Osteoblast (primary cell): ENCODE measurements around the gene IRF6. TPM values are rescaled to one million over a fixed set of nuclear protein-coding genes. Genes with fewer than 3 reads are reported as not detected.

Experiments
- DNase-seq: peaks from one replicate; pipeline ENCODE4 v3.0.0; 2011; ENCODE audit warnings: low spot score, mixed read lengths; ENCODE audit not compliant: insufficient read length; ENCODE audit errors: missing footprints
- H2AFZ ChIP-seq: 2 replicates; pipeline ENCODE4 v1.6.0; 2011; ENCODE audit warnings: mild to moderate bottlenecking, low read length
- H3K27ac ChIP-seq: 2 replicates; pipeline ENCODE4 v1.5.1; 2011; ENCODE audit warnings: mild to moderate bottlenecking, low read depth, low read length, moderate library complexity
- H3K27me3 ChIP-seq: 2 replicates; pipeline ENCODE4 v1.6.0; 2012; ENCODE audit warnings: mild to moderate bottlenecking, control low read depth, inconsistent platforms, low read length, moderate library complexity; ENCODE audit not compliant: insufficient read depth
- H3K36me3 ChIP-seq: 2 replicates; pipeline ENCODE4 v1.5.1; 2011; ENCODE audit warnings: mild to moderate bottlenecking, low read length, control low read depth, moderate library complexity; ENCODE audit not compliant: insufficient read depth
- H3K4me1 ChIP-seq: 2 replicates; pipeline ENCODE4 v1.5.1; 2011; ENCODE audit warnings: mild to moderate bottlenecking, low read length, control low read depth, moderate library complexity; ENCODE audit not compliant: insufficient read depth
- H3K4me2 ChIP-seq: 2 replicates; pipeline ENCODE4 v1.6.0; 2011; ENCODE audit warnings: mild to moderate bottlenecking, low read length; ENCODE audit not compliant: insufficient read depth
- H3K4me3 ChIP-seq: fragments of 200-600 bp; sonication (generic); 3 replicates; pipeline ENCODE4 v1.5.1; 2012; ENCODE audit warnings: mild to moderate bottlenecking, low read length, inconsistent platforms; ENCODE audit not compliant: insufficient read depth
- H3K79me2 ChIP-seq: 2 replicates; pipeline ENCODE4 v1.6.0; 2012; ENCODE audit warnings: mild to moderate bottlenecking, low read length, control low read depth, inconsistent platforms; ENCODE audit not compliant: insufficient read depth
- H3K9me3 ChIP-seq: 2 replicates; pipeline ENCODE4 v1.5.1; 2011; ENCODE audit warnings: low read depth, low read length, control low read depth
- H4K20me1 ChIP-seq: 2 replicates; pipeline ENCODE4 v1.6.0; 2012; ENCODE audit warnings: mild to moderate bottlenecking, low read length, control low read depth; ENCODE audit not compliant: insufficient read depth
- total RNA-seq: library from RNA; depleted of rRNA; stranded (reverse); fragments of >200 nt; gene quantifications from 2 replicates; pipeline ENCODE4 v1.2.3, GENCODE V29; 2012
- TF ChIP-seq, protein P1 (sequence below): IDR thresholded peaks from 2 replicates; pipeline ENCODE4 v1.5.1; 2011; ENCODE audit warnings: mild to moderate bottlenecking, low read depth, low read length, moderate library complexity; ENCODE audit errors: extremely low read depth

The IRF6 gene
- total RNA-seq, 1 donor: 0.72 TPM

DNA sequence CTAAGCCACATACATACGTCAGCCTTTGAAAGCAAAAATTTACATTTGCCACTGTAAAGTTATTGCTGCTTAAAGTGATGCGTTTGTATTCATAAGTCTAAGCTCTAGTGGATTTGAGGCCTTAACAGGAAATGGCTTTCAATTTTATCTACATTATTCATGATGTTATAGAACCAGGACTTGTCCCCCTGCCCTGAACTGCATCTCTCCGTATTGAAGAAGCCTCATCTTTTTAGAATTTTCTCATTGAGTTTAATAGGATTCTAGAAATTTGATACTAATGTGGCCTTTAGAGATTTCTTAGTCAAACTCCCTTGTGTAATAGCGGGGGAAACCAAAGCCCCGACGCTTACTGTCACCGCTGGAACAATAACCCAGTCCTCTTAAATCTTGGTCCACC, 31.7 kb upstream of the IRF6 start:
- Histone ChIP-seq H3K27me3 (no peaks in the 10 kb centered on the region), H3K27ac (peak overlapping the region; percentile 14), H3K79me2 (peaks cover 55% of the 10 kb centered on the region), H3K4me3 (no peak overlapping the region), H3K36me3 (peaks cover 86% of the 10 kb centered on the region), H3K4me2 (no peak overlapping the region), H3K4me1 (peaks cover 48% of the 10 kb centered on the region), H4K20me1 (no peaks in the 10 kb centered on the region), H3K9me3 (no peaks in the 10 kb centered on the region), H2AFZ (no peak overlapping the region)
- no peak for DNase-seq
- TF ChIP-seq, protein P1, sequence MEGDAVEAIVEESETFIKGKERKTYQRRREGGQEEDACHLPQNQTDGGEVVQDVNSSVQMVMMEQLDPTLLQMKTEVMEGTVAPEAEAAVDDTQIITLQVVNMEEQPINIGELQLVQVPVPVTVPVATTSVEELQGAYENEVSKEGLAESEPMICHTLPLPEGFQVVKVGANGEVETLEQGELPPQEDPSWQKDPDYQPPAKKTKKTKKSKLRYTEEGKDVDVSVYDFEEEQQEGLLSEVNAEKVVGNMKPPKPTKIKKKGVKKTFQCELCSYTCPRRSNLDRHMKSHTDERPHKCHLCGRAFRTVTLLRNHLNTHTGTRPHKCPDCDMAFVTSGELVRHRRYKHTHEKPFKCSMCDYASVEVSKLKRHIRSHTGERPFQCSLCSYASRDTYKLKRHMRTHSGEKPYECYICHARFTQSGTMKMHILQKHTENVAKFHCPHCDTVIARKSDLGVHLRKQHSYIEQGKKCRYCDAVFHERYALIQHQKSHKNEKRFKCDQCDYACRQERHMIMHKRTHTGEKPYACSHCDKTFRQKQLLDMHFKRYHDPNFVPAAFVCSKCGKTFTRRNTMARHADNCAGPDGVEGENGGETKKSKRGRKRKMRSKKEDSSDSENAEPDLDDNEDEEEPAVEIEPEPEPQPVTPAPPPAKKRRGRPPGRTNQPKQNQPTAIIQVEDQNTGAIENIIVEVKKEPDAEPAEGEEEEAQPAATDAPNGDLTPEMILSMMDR: no peak

DNA sequence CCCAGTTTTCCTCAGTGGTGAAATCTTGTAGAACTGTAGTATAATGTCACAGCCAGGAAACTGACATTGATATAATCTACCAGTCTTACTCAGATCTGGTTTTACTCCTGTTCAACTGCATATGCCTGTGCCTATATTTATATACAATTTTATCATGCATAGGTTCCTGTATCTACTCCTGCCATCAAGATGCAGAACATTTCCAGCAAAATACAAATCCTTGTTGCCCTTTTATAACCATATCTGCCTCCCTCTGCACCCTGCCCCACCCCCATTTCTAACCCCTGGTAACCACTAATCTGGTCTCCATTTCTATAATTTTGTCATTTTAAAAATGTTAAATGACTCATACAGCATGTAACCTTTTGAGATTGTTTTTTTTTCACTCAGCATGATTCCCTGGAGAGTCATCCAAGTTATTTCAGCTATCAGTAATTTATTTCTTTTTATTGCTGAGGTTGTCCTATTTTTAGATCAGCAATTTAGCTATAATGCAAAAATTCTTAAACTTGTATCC, 29.9 kb upstream of the IRF6 start:
- Histone ChIP-seq H3K4me2 (peak overlapping the region; percentile 45), H2AFZ (no peak overlapping the region), H3K27me3 (no peaks in the 10 kb centered on the region), H3K79me2 (peaks cover 45% of the 10 kb centered on the region), H3K27ac (peak overlapping the region; percentile 80), H3K9me3 (no peaks in the 10 kb centered on the region), H3K36me3 (peaks cover 82% of the 10 kb centered on the region), H4K20me1 (no peaks in the 10 kb centered on the region), H3K4me1 (peaks cover 59% of the 10 kb centered on the region), H3K4me3 (no peak overlapping the region)
- no peak for DNase-seq
- TF ChIP-seq, protein P1: no peak

DNA sequence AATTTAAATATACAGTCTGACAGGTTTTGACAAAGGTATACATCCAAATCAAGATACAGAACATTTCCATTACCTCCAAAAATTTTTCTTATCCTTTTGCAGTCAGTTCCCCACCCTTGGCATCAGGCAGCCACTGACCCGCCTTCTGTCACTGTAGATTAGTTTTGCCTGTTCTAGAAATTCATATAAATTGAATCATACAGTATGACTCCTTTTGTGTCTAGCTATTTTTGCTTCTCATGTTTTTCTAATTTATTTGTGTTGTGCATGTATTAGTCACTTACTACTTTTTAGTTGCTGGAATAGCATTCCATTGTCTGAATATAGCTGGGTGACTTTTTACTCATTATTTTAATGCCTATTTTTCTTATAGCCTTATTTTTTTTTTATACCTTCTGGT, 25.7 kb upstream of the IRF6 start:
- H3K4me3 ChIP-seq: no peak overlapping the region
- H3K4me2 ChIP-seq: peak overlapping the region; percentile 8
- no peaks in the 10 kb centered on the region for H3K9me3 ChIP-seq
- peaks cover 52% of the 10 kb centered on the region for H3K36me3 ChIP-seq
- TF ChIP-seq, protein P1: no peak
- peaks cover 34% of the 10 kb centered on the region for H3K79me2 ChIP-seq
- H4K20me1 ChIP-seq: no peaks in the 10 kb centered on the region
- H3K27ac ChIP-seq: peak overlapping the region; percentile 58
- H3K27me3 ChIP-seq: no peaks in the 10 kb centered on the region
- H2AFZ ChIP-seq: no peak overlapping the region
- H3K4me1 ChIP-seq: peaks cover 56% of the 10 kb centered on the region
- peak; percentile 82 for DNase-seq

DNA sequence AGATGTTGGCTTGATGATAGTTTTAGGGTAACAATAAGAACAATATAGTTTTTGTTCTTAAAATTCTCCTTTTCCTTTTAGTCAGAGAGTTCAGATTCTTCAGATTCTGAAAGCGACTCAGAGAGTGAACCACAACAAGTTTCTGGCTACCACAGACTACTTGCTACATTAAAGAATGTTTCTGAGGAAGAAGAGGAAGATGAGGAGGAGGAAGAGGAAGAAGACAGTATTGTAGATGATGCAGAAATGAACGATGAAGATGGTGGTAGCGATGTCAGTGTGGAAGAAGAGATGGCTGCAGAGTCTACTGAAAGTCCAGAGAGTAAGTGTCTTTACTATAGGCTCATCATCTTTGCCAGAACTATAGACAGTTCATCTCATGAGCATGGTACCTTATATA, 24.8 kb upstream of the IRF6 start:
- Histone ChIP-seq H3K4me3 (no peak overlapping the region), H3K36me3 (peaks cover 46% of the 10 kb centered on the region), H3K4me2 (peak overlapping the region; percentile 7), H3K4me1 (peaks cover 47% of the 10 kb centered on the region), H2AFZ (no peak overlapping the region), H3K9me3 (no peaks in the 10 kb centered on the region), H3K27ac (peak overlapping the region; percentile 58), H3K79me2 (peaks cover 34% of the 10 kb centered on the region), H4K20me1 (no peaks in the 10 kb centered on the region), H3K27me3 (no peaks in the 10 kb centered on the region)
- TF ChIP-seq, protein P1: no peak
- DNase-seq: no peak
